Ascending aorta (tissue), 2 donors: ENCODE results near the gene LIN37. TPM values are rescaled to one million over a fixed set of nuclear protein-coding genes. Genes with fewer than 3 reads are reported as not detected.
"Not testable (repeated sequence)": the region's sequence is repeated elsewhere in the genome, so short reads cannot be mapped to it uniquely, and the experiment has no call there.

Experiments used
- DNase-seq, 2 donors: peaks; one replicate each; pipeline ENCODE4 v3.0.0-alpha.2; 2019; ENCODE audit warnings: low spot score in 2 of 2
- H3K27ac ChIP-seq, 2 donors: fragments of 200-600 bp; sonication (generic); one replicate each; pipeline ENCODE4 v1.5.1; 2016 to 2017; ENCODE audit warnings: mild to moderate bottlenecking in 1 of 2
- H3K27me3 ChIP-seq: fragments of 200-600 bp; sonication (generic); one replicate; pipeline ENCODE4 v1.5.1; 2017
- H3K36me3 ChIP-seq, 2 donors: fragments of 200-600 bp; sonication (generic); one replicate each; pipeline ENCODE4 v1.5.1; 2016
- H3K4me1 ChIP-seq, 2 donors: fragments of 200-600 bp; sonication (generic); one replicate each; pipeline ENCODE4 v1.5.1; 2016 to 2017; ENCODE audit warnings: mild to moderate bottlenecking in 1 of 2
- H3K4me3 ChIP-seq, 2 donors: fragments of 200-600 bp; sonication (generic); one replicate each; pipeline ENCODE4 v1.5.1; 2016 to 2017; ENCODE audit warnings: mild to moderate bottlenecking in 1 of 2
- H3K9me3 ChIP-seq, 2 donors: fragments of 200-600 bp; sonication (generic); one replicate each; pipeline ENCODE4 v1.5.1; 2016
- intact Hi-C: fragments of 100-400 bp; cut with DNase I; formaldehyde crosslinking; loops from one replicate; pipeline ENCODE4 v1.15.1; 2023
- total RNA-seq: library from RNA; depleted of rRNA; stranded (reverse); fragments of >200 nt; gene quantifications from one replicate; pipeline ENCODE4 v1.1.0, GENCODE V29; 2016
- TF ChIP-seq, protein P1 (sequence below), 3 experiments: fragments of 200-600 bp in 2 of 3; fragments of 450-650 bp in 1 of 3; sonication (generic) in 2 of 3; IDR thresholded peaks; one replicate each; pipeline ENCODE4 v1.5.1; 2016 to 2019; ENCODE audit warnings: antibody characterized with exemption in 3 of 3, mild to moderate bottlenecking in 1 of 3, moderate library complexity in 1 of 3

LIN37 gene
- total RNA-seq, 1 donor from 2014 or later, result 29.9 TPM

DNA sequence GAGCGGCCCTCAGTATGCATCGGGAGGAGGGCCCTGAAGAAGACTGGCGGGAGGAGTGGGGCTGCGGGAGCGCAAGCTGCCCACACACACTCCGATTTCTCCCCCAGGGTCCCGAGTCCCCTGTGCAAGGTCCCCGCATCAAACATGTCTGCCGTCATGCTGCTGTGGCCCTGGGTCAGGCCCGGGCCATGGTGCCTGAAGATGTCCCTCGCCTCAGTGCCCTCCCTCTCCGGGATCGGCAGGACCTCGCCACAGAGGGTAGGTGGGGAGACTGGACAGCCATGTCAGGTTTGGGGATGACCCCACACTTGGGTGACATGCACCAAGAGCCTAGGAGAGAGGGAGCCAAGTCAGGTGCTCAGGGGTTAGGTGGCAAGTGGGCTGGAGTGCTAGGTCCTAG, 25.9 kb upstream of the LIN37 start:
- H3K27me3 ChIP-seq, result no peaks in the 10 kb centered on the region
- no peak overlapping the region for H3K4me3 ChIP-seq
- H3K36me3 ChIP-seq, result peaks cover 75 to 79% of the 10 kb centered on the region in 2 donors
- H3K27ac ChIP-seq, result no peak overlapping the region
- H3K4me1 ChIP-seq, result peaks cover 3 to 7% of the 10 kb centered on the region in 2 donors
- intact Hi-C loops, result no loop called here
- H3K9me3 ChIP-seq, result no peaks in the 10 kb centered on the region
- DNase-seq, result no peak
- TF ChIP-seq, protein P1, sequence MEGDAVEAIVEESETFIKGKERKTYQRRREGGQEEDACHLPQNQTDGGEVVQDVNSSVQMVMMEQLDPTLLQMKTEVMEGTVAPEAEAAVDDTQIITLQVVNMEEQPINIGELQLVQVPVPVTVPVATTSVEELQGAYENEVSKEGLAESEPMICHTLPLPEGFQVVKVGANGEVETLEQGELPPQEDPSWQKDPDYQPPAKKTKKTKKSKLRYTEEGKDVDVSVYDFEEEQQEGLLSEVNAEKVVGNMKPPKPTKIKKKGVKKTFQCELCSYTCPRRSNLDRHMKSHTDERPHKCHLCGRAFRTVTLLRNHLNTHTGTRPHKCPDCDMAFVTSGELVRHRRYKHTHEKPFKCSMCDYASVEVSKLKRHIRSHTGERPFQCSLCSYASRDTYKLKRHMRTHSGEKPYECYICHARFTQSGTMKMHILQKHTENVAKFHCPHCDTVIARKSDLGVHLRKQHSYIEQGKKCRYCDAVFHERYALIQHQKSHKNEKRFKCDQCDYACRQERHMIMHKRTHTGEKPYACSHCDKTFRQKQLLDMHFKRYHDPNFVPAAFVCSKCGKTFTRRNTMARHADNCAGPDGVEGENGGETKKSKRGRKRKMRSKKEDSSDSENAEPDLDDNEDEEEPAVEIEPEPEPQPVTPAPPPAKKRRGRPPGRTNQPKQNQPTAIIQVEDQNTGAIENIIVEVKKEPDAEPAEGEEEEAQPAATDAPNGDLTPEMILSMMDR (IDR thresholded peaks at IDR 0.05), result no peak

DNA sequence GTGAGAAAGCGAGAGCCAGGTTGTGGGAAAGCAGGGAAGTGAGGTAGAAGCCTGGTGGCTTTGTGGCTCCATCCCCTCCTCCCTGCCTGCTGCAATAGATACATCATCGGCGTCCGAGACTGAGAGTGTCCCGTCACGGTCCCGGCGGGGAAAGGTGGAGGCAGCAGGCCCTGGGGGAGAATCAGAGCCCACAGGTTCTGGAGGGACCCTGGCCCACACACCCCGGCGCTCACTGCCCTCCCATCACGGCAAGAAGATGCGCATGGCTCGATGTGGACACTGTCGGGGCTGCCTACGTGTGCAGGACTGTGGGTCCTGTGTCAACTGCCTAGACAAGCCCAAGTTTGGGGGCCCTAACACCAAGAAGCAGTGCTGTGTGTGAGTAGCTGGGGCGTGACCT, 25.5 kb upstream of the LIN37 start:
- Histone ChIP-seq H3K27me3 (no peaks in the 10 kb centered on the region), H3K36me3 (peaks cover 79 to 84% of the 10 kb centered on the region in 2 donors), H3K27ac (no peak overlapping the region), H3K4me3 (no peak overlapping the region), H3K4me1 (peaks cover 3 to 7% of the 10 kb centered on the region in 2 donors), H3K9me3 (no peaks in the 10 kb centered on the region)
- DNase-seq, result no peak
- intact Hi-C loops, result no loop called here
- TF ChIP-seq, protein P1 (IDR thresholded peaks at IDR 0.05), result no peak

DNA sequence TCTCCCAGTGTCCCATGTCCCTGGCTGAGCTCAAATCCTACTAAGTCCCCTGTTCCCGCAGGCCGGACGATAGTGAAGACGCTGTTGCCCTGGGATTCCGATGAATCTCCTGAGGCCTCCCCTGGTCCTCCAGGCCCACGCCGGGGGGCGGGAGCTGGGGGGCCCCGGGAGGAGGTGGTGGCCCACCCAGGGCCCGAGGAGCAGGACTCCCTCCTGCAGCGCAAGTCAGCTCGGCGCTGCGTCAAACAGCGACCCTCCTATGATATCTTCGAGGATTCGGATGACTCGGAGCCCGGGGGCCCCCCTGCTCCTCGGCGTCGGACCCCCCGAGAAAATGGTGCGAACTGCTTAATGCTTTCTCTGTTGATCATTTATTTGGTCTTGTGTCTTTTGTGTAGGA, 24.7 kb upstream of the LIN37 start:
- H3K27me3 ChIP-seq, result no peaks in the 10 kb centered on the region
- H3K36me3 ChIP-seq, result peaks cover 87 to 92% of the 10 kb centered on the region in 2 donors
- TF ChIP-seq, protein P1 (IDR thresholded peaks at IDR 0.05), result no peak
- DNase-seq, result no peak
- H3K9me3 ChIP-seq, result no peaks in the 10 kb centered on the region
- intact Hi-C loops, result no loop called here
- H3K4me1 ChIP-seq, result peaks cover 3 to 7% of the 10 kb centered on the region in 2 donors
- H3K27ac ChIP-seq, result no peak overlapping the region
- no peak overlapping the region for H3K4me3 ChIP-seq

DNA sequence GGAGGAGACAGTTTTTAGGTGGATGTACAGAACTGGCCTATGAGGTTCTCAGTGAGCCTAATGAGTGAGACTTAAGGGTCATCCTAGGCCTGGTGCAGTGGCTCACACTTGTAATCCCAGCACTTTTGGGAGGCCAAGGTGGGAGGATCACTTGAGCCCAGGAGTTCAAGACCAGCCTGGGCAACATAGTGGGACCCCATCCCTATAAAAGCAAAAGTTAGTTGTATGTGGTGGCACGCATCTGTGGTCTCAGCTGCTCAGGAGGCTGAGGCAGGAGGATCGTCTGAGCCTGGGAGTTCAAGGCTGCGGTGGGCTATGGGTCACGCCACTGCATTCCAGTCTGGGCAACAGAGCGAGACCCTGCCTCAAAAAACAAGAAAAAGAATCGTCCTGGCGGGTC, 24.2 kb upstream of the LIN37 start:
- H3K9me3 ChIP-seq, H3K27me3 ChIP-seq, H3K4me1 ChIP-seq, H3K27ac ChIP-seq, H3K4me3 ChIP-seq, intact Hi-C loops, DNase-seq: not testable (repeated sequence)
- peaks cover 92 to 96% of the 10 kb centered on the region in 2 donors for H3K36me3 ChIP-seq

DNA sequence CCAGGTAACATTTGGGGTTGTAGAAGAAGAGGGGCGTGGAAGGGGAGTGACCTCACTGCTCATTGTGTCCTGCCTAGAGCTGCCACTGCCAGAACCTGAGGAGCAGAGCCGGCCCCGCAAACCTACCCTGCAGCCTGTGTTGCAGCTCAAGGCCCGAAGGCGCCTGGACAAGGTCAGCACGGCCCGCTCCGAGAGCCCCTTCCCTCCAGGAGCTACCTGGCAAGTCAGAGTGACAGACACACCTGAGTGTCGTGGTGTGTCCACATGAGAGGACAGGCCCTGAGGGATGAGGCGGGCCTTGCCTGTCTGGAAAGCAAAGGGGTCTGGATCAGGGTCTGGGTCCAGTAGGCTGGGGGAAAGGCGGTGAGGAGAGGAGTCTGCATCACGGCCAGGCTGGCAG, 23.8 kb upstream of the LIN37 start:
- peaks cover 96 to 100% of the 10 kb centered on the region in 2 donors for H3K36me3 ChIP-seq
- intact Hi-C loops, result no loop called here
- H3K4me3 ChIP-seq, result no peak overlapping the region
- H3K9me3 ChIP-seq, result no peaks in the 10 kb centered on the region
- H3K4me1 ChIP-seq, result no peaks in the 10 kb centered on the region
- no peak overlapping the region for H3K27ac ChIP-seq
- no peak for DNase-seq
- H3K27me3 ChIP-seq, result no peaks in the 10 kb centered on the region
- TF ChIP-seq, protein P1 (IDR thresholded peaks at IDR 0.05), result no peak

DNA sequence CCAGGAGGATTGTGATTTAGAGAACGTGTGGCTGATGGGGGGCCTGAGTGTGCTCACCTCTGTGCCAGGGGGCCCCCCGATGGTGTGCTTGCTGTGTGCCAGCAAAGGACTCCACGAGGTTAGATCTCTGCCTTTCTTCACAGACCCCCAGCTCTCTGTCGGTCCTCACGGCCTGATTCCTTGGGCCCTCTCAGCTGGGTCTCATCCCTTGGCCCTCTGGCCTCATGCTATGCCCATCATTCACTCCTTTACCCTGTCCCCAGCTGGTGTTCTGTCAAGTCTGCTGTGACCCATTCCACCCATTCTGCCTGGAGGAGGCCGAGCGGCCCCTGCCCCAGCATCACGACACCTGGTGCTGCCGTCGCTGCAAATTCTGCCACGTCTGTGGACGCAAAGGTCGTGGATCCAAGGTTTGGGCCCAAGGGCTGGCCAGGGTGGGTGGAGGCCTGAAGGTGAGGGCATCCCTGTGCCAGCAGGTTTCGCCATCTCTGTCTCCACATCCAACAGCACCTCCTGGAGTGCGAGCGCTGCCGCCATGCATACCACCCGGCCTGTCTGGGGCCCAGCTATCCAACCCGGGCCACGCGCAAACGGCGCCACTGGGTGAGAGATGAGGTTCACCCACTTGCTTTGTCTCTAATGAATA, 23.0 kb upstream of the LIN37 start:
- TF ChIP-seq, protein P1 (IDR thresholded peaks at IDR 0.05), result no peak

More for the DNA sequence above, 23.0 kb upstream of the LIN37 start:
- intact Hi-C loops, result no loop called here
- Histone ChIP-seq H3K27ac (no peak overlapping the region), H3K27me3 (no peaks in the 10 kb centered on the region), H3K4me3 (no peak overlapping the region), H3K4me1 (no peaks in the 10 kb centered on the region), H3K9me3 (no peaks in the 10 kb centered on the region), H3K36me3 (peaks cover 97 to 100% of the 10 kb centered on the region in 2 donors)
- no peak for DNase-seq
